Tibial nerve (tissue), 4 donors: ENCODE results near the gene CYTH3.

Experiments used
- CTCF ChIP-seq, 5 experiments: fragments of 200-600 bp in 3 of 5; fragments of 450-650 bp in 2 of 5; sonication (generic) in 3 of 5; IDR thresholded peaks; one replicate each; pipeline ENCODE4 v1.5.1; 2016 to 2019; ENCODE audit warnings: antibody characterized with exemption in 5 of 5, mild to moderate bottlenecking in 3 of 5, moderate library complexity in 2 of 5
- EP300 ChIP-seq, 2 donors: sonication (generic); formaldehyde crosslinking; IDR thresholded peaks; one replicate each; pipeline ENCODE4 v1.6.1; 2017; ENCODE audit warnings: antibody characterized with exemption in 2 of 2, mild to moderate bottlenecking in 1 of 2

- no peak for TF ChIP-seq CTCF (IDR thresholded peaks at IDR 0.05)
- no peak for TF ChIP-seq EP300 (IDR thresholded peaks at IDR 0.05)
Measured at GRCh38 chr7:6158424-6159096, 113.9 kb downstream of the CYTH3 start.
